Hematopoietic multipotent progenitor cell (in vitro differentiated cells): Measurements from ENCODE around the gene RASGRP1. TPM values are rescaled to one million over a fixed set of nuclear protein-coding genes. Genes with fewer than 3 reads are reported as not detected.

Experiments used
- DNase-seq, 3 donors: peaks; one replicate each; pipeline ENCODE4 v3.0.0-alpha.2; 2011 to 2015; ENCODE audit warnings: low read depth in 2 of 3, low spot score in 2 of 3
- total RNA-seq: library from RNA; depleted of rRNA; stranded (reverse); fragments of >200 nt; gene quantifications from one replicate; pipeline ENCODE4 v1.2.3, GENCODE V29; 2012

The RASGRP1 gene
- total RNA-seq, 1 donor, result 2.7 TPM

- DNase-seq, result no peak
Measured at GRCh38 chr15:38463893-38464292, 100.7 kb downstream of the RASGRP1 start.

- DNase-seq, result peak in 1 of 3 donors; percentile 9
Measured at GRCh38 chr15:38461066-38461833, 103.4 kb downstream of the RASGRP1 start.

DNA sequence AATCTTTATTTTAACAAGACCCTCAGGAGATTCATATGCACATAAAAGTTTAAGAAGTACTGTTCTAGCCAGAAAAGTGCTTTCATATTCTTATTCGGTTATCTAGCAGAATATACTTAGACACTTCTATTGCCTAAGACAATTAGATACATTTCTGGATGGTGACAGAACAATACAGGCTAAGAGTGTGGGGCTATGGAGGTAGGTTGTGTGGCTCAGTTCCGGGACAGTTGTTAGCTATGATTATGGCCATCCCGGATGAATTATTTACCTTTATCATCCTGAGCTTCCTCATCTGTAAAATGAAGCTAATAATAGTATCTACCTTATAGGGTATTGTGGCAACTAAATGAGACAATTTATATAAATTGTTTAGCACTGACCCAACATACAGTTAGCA lies 104.1 kb downstream of the RASGRP1 start:
- DNase-seq, result no peak

DNA sequence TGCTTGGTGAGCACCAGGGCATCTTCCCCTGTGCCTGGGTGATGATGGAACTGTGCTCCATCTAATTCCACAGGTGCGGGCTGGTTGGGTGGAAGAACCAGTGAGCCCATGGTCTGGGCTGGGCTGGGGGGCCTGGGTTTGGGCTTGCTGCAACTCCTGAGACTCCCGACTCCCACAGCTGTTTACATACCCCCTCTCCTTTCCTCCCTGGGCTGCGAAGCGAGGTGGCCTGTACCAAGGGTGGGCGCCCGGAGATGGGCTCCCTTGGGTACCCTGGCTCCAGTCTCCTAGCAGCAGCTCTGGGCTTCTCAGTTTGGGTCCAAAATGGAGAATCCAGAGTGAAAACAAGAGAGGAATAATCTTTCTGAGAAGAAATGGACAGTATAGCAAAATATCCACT lies 105.1 kb downstream of the RASGRP1 start:
- DNase-seq, result no peak

DNA sequence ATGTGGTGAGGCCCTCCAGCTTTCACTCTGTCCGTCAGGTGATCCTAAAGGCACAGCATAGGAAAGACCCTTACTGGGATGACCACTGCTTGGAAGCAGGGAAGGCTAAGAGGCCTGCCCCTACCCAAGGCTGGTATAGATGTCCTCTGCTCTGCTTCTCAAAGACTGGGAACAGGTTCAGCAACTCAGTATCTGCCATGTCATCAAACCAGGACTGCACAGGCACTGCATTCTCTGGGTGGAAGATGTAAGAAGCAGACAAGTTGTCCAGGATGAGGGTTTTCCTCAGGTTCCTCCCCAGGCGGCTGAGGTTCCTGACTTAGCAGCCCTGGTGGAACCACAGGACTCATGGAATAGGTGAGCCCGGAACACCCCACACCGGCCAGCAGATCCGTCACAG lies 106.0 kb downstream of the RASGRP1 start:
- no peak for DNase-seq

GRCh38 chr15:38455092-38455491 lies 109.5 kb downstream of the RASGRP1 start:
- DNase-seq, result peak in 1 of 3 donors; percentile 38

DNA sequence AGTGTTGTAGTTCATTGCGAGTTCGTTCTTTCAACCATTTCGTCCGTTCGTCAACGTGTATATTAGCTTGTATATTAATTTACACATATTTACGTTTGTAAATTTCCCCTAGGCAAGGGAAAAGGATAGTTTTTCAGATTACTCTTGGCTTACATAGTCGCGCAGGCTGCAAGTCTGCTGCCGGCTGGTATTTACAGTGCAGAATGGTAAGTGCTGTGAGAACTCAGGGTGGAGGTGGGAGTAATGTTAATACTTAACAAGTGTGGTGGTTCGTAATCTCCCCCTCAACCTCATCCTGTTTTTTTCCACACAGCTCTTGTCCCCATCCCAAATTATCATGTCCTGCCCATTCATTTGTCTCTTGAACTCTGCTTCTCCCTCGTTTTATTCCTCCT lies 109.9 kb downstream of the RASGRP1 start:
- no peak for DNase-seq

GRCh38 chr15:38453971-38454695 lies 110.5 kb downstream of the RASGRP1 start, which contains the start of gene FAM98B:
TSS of gene FAM98B (plus strand) at chr15:38454127. CDS start at chr15:38454162, 35 bp downstream.
- DNase-seq, result peak; percentile 72 to 91 (median 86)

- no peak for DNase-seq
Measured at GRCh38 chr15:38441130-38441519, 123.5 kb downstream of the RASGRP1 start.

GRCh38 chr15:38440353-38441129 lies 124.1 kb downstream of the RASGRP1 start:
- DNase-seq, result peak; percentile 63 to 74 (median 67)

Other genes with a start within 250 kb of the RASGRP1 start
- 7.3 TPM for gene FAM98B, start 110.7 kb downstream of the RASGRP1 start, total RNA-seq